ENCODE measurements around the gene OCA2.
"Not testable (repeated sequence)": the region's sequence is repeated elsewhere in the genome, so short reads cannot be mapped to it uniquely, and the experiment has no call there.

Gene OCA2

DNA sequence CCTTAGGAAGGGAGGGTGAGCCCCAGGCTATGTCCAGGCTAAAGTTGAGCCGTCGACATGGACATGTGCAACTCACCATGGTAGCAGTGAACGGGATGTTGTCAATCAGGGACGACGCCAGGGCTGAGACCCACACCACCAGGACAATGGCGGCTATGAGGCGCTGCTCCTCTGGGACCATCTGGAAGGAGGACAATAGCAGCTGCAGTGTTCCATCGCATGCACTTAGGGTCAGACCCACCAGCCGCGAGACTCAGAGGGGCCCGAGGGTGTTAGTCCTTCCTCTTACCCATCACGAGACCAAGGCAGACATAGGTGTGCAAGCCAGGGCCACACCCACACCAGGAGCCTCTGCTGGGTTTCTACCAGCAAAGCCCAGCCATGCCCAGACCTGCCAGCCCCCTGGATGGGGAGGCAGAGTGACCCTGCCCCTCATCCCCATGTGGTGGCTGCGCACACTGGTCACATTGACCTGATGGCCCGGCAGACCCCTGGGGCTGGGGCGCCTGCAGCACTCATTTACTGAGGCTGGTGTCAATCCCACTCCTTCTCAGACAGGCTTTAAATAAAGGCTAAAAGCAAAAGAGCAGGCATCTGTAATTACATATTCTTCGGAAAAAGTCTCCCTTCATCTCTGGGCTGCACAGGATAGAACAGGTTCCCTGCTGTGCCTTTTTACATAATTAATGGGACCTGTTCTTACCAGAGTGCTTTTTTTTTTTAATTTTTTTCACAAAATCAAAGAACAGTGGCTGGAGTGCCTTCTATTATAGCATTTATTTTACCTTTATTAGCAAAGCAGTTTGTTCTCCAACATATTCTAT is 227.8 kb downstream of the OCA2 start:
- DNase-seq (ENCODE audit: low spot score), result no peak

DNA sequence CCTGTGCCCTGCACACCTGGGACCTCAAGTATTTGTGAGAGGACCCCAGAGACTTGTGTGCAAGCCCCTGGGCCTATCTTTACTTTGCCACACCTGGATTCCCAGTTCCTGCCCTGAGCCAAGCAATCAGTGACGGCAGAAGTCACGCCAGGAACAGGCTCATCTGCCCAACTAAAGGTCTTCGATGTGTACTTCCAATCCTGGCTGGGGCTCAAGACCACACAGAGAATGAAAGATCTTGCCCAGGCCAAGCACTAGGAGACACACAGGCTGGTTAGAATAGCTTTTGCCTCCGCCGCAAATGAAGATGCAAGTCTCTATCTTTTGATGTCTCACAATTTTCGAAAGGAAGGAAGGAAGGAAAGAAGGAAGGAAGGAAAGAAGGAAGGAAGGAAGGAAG is 228.8 kb downstream of the OCA2 start:
- no peak for DNase-seq (ENCODE audit: low spot score)

DNA sequence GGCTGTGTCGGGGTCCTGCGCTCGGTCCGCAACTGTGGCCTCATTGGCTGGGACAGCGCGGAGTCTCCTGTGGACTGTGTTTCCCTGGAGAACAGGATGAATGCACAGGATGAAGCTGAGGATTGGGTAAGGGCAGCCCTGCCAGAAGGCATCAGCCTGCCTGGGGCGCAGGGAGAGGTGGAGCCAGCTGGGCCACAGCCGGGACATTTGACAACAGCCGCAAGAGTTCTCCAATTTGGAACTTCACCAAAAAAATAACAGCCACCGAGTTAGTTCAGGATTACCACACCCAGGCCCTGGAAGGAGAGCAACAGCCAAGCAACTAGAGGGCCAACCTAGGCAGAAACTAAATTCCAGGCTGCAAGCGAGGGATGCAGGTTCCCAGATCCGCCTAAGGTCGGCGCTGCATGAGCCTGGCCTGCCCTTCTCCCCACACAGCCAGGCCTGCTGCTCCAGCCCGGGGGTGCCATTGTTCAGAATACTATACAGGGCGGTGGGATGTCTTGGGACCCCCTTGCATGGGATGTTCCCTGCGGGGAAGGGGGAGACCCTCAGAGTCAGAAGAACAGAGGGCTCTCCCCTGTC is 229.3 kb downstream of the OCA2 start:
- no peak for DNase-seq (ENCODE audit: low spot score)

DNA sequence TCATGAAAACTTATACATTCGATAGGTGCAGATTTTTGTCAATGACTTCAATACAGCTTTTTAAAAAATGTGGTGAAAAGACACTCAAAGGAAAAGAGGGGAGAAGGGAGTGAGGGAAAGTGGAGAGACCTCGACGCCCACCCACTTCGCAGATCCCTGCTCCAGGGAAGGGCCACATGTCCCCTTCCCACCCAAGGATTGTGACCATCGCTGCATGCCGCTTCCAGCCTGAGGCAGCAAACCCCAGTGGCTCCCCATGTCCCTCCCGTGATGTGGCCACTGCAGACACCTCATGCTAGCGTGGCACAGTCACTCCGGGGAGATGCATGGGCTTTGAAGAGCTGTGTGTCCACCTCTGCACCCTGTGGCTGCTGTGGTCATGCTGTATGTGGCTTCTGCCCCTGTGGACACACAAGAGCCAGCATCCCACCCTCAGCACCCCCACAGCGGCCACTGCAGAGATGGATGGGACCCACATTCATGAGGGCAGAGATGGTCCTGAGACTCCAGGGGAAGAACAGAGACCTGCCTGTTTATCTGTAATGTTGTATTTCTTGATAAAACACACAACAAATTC is 230.2 kb downstream of the OCA2 start:
- no peak for DNase-seq (ENCODE audit: low spot score)

DNA sequence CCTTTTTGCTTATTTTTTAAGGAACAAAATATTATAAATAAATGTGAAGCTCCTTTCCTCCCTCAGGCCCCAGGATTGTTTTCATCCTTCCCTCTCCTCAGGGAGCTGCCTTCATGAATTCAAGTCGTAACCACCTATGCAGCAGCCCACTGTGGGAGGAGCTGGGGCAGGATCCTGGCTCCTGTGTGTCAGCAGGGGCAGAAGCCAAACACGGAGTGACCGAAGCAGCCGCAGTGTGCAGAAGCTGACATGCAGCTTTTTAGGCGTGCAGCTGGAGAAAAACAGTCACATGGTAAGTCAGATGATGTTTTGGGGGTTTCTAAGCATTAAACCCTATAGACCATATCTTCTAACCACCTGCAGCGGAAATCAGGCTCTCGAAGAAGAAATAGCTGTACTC is 231.3 kb downstream of the OCA2 start:
- DNase-seq (ENCODE audit: low spot score), result no peak

DNA sequence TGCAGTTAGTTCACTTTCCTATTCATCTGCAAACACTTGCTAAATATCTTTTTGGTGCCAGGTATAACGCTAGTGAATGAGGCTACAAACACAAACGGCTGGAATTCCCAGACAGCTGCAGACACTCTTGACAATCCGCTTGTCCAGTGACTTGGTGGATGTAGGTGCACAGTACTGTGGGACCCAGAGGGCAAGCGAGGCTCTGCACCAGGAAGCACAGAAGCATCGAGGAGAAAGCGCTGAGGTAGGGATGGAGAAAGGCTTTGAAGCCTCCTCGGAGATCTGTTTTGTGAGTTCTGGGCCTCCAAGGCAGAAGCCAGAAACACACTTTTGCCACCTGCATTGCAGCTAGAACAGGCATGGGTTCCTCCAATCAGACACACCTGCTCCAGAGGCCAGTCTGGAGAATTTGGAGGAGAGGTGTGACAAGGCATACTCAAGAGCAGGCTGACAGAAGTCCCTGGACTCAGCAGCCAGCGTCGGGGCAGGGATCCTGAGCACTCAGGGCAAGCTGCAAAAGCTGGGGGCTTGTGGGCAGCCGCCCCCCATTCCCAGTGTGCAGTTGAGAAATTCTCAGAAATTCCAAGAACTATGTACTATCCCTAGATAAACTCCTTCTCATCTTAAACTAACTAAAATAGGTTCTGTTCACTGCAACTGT is 232.5 kb downstream of the OCA2 start:
- DNase-seq (ENCODE audit: low spot score), result no peak

DNA sequence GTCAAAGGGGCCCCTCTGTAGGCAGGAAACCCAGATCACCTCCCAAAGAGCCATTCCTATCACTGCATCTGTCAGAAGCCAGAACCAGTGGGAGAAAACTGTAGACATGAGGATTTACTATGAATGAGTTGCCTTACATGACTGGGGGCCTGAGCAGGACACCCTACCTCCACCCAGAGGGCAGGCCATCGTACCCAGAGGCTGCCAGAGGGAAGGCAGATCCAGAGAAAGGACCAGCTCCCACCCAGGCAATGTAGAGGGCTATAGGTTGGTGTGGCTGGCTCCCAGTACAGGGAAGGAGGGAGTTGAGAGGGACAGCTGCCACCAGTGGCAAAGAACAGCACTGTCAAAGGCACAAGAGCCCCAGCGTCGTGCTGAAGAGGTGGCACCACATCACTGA is 233.2 kb downstream of the OCA2 start:
- no peak for DNase-seq (ENCODE audit: low spot score)

DNA sequence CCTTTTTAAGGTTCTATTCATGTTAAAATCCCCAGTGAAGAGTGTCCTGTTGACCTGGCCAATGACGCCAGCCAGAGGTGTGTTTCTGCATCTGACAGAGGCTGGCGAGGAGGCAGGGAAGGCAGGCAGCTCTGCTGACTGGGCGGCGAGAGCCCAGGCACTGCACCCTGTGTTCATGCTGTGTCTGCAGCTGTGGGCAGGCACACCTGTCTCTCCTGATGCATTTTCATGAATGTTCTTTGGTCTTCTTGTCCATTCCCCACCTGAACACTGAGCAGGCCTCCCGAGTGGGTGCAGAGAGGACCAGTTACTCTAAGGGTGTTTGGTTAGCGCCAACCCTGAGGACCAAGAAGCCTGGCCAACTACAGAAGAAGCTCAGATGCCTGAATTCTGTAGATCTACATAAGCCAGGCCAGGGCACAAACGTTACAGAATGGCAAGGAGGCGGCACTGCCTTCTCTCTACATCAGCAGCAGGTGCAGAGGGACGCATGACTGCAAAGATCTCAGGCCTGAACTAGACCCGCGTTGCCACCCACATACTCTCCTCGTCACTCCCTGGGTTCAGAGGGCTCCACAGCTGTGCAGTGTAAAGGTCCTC is 233.7 kb downstream of the OCA2 start:
- no peak for DNase-seq (ENCODE audit: low spot score)

DNA sequence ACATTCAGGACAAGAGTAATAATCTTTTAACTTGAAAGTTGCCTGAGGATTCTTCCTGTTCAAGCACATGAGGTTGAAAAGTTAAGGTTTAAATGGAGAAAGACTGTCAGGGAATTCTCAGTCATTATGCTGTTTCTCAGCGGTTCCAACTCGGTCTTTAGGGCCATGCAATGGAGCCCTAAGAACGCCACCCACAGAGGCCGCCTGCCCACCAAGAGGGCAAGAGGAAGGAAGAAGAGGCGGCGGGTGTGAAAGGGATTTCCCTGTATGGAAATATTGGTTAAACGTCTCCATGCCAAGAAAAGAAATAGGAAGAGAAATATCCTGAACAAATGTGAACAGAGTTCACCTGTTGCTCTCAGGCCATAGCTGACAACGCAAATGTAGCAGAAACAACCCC is 234.4 kb downstream of the OCA2 start:
- DNase-seq (ENCODE audit: low spot score), result no peak

DNA sequence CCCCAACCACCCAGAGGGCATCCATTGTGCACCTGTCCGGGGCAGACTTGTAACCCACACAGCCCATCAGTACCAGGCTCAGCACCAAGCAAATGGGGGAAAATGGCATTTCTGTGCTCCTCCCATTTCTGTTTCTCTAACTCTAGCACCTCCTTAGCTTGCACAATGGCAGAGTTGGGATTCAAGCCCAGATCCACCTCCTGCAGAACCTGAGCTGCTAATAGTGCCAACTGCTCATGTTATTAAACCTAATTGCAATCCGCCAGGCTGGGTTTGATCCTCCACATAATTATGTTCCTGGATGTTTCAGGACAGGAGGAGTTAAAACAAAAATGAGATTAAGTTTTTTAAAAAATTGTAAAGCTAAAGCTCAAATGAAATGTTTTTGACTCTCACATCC is 235.0 kb downstream of the OCA2 start:
- DNase-seq (ENCODE audit: low spot score), result no peak

DNA sequence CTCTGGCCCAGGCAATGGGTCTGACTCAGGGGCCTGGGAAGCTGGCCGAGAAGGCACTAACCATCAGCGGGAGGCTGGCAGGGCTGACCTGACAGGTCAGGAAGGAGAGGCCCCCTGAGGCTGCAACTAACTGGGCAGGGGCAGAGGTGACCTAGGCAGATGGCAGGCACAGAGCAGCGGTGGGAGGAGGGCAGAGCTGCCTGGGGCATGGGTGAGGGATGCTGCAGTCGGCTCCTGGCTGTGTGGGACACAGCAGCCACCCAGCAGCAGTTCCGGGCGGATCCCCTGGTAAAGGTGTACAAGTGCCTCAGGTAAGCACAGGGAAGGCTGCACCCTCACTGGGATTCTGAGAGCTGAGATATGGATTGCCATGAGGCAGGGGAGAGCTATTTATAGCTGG is 236.1 kb downstream of the OCA2 start:
- DNase-seq (ENCODE audit: low spot score), result no peak

DNA sequence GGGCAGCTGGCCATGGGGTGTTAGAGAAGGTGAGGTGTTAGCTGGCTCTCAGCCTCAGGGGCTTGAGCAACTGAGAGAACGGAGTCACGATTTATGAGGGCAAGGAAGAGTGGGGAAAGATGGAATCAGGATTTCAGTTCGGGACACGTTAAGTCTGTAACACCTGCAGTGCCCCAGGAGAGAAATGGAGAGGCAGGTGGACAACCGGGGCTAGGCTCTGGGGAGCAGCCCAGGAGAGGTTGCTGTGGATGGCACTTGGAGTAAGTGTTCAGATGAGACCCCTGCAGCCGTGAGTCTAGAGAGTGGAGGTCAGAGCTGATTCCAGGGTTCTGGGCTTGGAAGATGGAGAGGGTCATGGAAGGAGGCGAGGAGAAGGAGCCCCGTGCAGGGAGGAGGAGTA is 237.9 kb downstream of the OCA2 start:
- no peak for DNase-seq (ENCODE audit: low spot score)

DNA sequence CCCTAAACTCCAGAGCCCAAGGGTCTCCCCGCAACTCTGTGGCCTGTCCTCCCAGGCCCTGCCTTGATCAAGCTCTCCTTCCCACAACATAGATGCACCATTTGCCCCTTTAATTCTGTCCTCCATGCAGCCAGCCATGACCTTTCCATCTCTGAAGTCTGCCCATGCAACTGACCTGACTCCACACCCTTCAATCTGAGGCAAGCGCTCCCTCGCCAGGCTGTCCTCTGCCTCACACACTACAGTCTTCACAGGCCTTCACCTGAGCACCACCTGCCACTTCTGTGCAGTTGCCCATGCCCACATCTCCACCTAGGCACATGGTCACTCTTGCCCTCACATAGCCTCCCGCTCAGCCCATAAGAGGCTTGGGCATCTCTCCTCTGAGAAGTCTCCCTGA is 244.0 kb downstream of the OCA2 start:
- no peak for DNase-seq (ENCODE audit: low spot score)

DNA sequence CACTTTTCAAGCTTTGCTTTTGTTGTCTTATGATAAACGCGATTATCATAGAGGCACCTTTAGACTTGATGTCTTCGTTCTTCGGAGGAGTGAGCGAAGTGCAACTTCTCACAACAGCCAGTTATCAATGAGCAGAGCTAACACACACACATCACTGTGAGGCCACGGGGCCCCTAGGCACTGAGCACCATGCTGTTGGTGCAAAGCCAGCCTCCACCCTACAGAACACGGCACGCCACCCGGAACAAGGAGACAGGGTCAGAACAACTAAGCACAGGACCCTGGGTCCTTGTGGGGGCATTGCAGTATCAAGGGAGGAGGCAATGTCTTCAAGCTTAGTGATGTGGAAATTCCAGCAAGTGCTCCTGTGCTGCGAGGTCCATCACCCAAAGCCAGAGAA is 244.5 kb downstream of the OCA2 start:
- DNase-seq (ENCODE audit: low spot score), result no peak

DNA sequence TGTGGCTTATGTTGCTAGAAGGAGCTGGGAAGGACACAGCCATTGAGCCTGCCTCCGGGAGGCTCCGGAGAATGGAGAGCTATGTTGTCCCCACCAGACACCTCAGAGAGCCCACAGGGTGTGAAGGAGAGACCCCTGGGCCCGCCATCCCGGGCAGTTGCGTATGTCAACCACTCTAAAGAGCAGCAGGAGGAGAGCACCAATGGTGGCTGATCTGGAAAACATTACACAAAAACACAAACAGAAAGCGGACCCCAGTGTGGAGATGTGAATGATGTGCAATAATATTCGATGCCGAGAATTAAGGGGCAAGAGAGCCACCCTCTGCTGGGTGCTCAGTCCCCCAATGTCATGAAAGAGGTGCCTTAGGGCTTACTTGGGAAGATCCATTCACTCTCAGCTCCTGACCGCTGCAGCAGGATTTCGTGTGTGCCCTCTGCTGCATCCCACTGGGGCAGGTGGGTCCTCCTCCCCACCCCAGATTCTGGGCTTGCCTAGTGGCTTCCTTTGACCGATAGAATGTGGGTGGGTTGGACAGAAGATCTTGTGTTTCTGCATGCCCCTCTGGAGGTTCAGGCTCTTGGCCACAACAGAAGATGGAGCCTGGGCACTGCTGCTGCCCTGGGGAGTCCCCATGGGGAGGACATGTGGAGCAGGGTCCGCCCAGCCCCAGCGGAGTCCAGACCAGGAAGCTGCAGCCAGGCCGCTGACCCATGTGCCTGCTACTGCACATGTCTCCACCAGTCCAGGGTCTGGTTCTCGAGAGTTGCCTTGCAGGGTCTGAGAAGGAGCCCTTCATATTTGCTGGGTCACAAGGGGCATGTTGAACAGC is 245.3 kb downstream of the OCA2 start:
- no peak for DNase-seq (ENCODE audit: low spot score)

DNA sequence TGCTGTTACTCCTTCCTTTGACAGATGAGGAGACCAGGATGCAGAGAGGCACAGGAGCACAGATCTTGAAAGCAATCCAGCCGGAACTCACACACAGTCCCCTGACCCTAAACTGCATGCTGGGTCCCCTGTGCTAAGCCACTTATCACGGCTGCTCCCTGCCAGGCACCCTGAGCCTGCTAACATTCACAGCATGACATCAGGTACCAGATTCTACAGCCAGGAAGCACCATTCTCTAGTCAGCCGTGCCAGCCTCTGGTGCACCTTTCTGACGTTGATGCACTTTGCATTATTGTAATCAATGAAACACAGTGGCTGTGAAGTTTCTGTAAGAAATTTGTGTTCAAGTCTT is 247.3 kb downstream of the OCA2 start:
- no peak for DNase-seq (ENCODE audit: low spot score)

DNA sequence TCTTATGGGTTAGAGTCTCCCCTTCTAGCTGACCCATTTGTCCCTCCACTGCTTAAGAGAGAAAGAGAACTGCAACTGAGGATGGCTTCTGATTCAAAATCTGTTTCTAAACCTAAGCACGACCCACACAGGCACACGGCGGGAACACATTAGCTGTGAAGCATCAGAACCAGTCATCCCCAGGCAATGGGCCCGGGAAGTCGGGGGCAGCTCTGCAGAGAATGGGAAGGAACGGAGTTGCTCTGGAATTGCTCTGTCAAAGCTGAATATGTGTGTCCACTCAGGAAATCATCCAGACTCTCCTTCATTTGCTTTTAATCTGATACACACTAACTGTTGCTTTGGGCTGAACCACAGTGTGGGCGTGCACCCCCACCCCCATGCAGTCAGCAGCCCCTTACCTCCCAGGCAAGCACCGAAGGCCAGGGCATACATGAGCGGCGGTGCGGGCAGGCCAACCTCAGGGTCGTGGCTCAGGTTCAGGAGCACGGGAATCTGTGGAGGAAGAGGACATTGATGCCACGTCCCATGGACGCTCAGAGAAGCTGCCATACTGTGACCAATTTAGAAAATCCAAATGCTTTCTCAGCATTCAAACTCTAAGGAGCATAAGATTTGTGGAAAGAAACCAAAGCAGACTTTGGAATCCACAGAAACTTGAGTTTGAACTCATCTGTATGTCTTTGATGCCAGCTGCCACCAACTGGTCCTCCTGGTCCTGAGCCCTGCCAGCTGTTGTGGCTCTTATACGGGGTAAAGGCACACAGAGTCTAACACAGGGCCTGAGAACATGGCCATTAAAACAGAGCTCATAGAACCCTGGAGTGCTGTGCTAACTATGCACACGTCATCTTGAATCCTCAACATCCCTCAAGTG is 247.9 kb downstream of the OCA2 start:
- no peak for DNase-seq (ENCODE audit: low spot score)

DNA sequence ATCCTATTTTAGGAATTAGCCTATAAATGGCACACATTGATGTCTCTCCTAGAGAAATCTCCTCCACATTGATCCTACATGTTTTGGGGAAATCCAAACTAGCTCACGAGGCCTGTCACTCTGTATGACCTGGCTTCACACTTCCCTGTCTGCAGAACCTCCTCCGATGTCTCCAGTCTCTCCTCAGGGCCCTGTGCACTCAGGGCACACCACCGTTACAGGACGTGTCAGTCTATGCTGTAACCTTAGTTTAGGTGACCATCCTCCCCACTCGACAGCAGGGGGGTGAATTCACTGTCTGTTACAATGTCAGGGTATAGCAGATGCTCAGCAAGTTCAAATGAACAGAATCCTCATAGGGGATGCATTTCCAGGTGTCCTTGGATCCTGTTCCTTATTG is 249.1 kb downstream of the OCA2 start:
- DNase-seq (ENCODE audit: low spot score), result no peak

DNA sequence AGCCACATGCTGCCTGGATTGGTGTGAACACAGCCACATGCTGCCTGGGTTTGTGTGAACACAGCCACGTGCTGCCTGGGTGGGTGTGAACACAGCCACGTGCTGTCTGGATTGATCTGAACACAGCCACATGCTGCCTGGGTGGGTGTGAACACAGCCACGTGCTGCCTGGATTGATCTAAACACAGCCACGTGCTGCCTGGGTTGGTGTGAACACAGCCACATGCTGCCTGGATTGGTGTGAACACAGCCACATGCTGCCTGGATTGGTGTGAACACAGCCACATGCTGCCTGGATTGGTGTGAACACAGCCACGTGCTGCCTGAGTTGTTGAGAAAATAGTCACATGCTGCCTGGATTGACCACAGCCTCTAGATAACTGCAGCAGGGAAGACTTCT is 250.2 kb downstream of the OCA2 start:
- DNase-seq (ENCODE audit: low spot score), result not testable (repeated sequence)

DNA sequence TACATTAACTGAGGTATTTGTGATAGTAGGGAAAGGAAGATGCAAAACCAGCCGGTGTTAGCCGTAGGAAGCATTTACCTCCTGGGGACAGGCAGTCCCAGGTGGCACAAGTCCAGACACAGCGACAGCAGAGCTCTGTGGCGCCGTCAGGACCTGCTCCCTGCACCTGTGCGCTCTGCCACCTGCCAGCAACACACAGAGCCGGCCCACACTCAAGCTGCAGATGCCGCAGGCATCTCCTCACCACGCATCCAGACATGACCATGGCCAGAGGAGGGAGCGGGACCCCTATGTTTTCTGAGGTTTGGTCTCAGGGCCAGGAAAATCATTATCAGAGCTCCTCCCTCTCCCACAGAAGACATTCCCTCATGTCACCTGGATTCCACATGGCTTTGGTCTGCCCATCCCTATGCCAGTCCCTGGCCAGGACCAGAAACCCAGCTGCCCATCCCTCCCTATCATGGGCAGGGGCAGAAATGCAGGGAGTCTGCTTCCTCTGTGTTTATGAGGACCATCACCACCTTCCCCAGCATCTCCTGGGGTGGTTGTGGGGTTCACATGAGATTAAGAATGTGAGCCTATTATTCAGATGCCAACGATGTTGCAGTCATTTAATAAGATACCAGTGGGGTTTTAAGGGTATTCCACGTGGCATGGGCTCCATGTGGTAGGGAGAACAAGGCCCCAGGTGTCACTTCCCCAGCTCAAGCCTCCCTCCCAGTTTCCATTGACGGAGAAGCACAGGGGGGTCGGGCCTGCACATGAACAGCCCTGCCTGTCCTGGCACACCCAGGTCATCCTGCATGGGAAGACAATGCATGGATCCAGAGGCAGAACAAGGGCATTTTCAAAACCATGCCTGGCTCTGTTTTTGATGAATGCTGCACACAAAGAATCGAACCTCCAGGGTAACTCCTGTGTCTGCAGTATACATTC is 251.1 kb downstream of the OCA2 start:
- no peak for DNase-seq (ENCODE audit: low spot score)

Measured in activated CD4-positive, alpha-beta T cell treated with anti-CD3 and anti-CD28 coated beads, Interleukin-2, Interleukin-4, amounts not matched to agents 100 ng/mL and 50 ng/mL, durations not matched to agents 16 hours and 8 hours (primary cell).